HG03025 (cell line): ENCODE measurements around the gene CFAP54.

Experiments used
- ATAC-seq: cut with Tn5 transposase; IDR thresholded peaks from one replicate; pipeline ENCODE4 v1.9.1; 2021; ENCODE audit warnings: mild to moderate bottlenecking, moderate library complexity; ENCODE audit not compliant: unreplicated experiment, low FRiP score

CFAP54 gene

GRCh38 chr12:96809522-96809921, 320.1 kb downstream of the CFAP54 start:
- ATAC-seq = no peak

GRCh38 chr12:96810057-96810456, 320.7 kb downstream of the CFAP54 start:
- ATAC-seq = no peak

GRCh38 chr12:96810477-96810876, 321.1 kb downstream of the CFAP54 start:
- ATAC-seq = no peak

GRCh38 chr12:96811083-96811482, 321.7 kb downstream of the CFAP54 start:
- ATAC-seq = no peak

GRCh38 chr12:96812153-96812552, 322.8 kb downstream of the CFAP54 start:
- no peak for ATAC-seq

- ATAC-seq = no peak
Measured at GRCh38 chr12:96814200-96814599, 324.8 kb downstream of the CFAP54 start.

GRCh38 chr12:96821592-96821991, 332.2 kb downstream of the CFAP54 start:
- ATAC-seq = no peak

GRCh38 chr12:96822641-96823040, 333.3 kb downstream of the CFAP54 start:
- ATAC-seq = no peak

GRCh38 chr12:96824074-96824837, 334.9 kb downstream of the CFAP54 start:
- no peak for ATAC-seq

- no peak for ATAC-seq
Measured at GRCh38 chr12:96824838-96825236, 335.5 kb downstream of the CFAP54 start.

GRCh38 chr12:96828169-96828789, 338.9 kb downstream of the CFAP54 start:
- ATAC-seq = no peak

GRCh38 chr12:96829354-96829753, 340.0 kb downstream of the CFAP54 start:
- no peak for ATAC-seq

- no peak for ATAC-seq
Measured at GRCh38 chr12:96831346-96831745, 342.0 kb downstream of the CFAP54 start.

GRCh38 chr12:96846293-96846692, 356.9 kb downstream of the CFAP54 start:
- ATAC-seq = no peak

GRCh38 chr12:96850676-96851075, 361.3 kb downstream of the CFAP54 start:
- ATAC-seq = no peak

GRCh38 chr12:96858162-96858561, 368.8 kb downstream of the CFAP54 start:
- no peak for ATAC-seq

GRCh38 chr12:96861656-96862055, 372.3 kb downstream of the CFAP54 start:
- no peak for ATAC-seq

GRCh38 chr12:96862326-96862725, 372.9 kb downstream of the CFAP54 start:
- ATAC-seq = no peak

- no peak for ATAC-seq
Measured at GRCh38 chr12:96864335-96864734, 375.0 kb downstream of the CFAP54 start.

- no peak for ATAC-seq
Measured at GRCh38 chr12:96866801-96867590, 377.6 kb downstream of the CFAP54 start.

- ATAC-seq = no peak
Measured at GRCh38 chr12:96870946-96871345, 381.6 kb downstream of the CFAP54 start.
